ENCODE data around the gene KCNG2.

KCNG2 gene

GRCh38 chr18:79887181-79888000, 89.7 kb downstream of the KCNG2 start:
- H3K4me1 Mint-ChIP-seq: no peaks in the 10 kb centered on the region
- H3K27ac Mint-ChIP-seq: no peak overlapping the region
- CTCF ChIA-PET: no interaction called here
- no peak overlapping the region for H3K4me3 Mint-ChIP-seq
- H3K36me3 Mint-ChIP-seq: peaks cover 1% of the 10 kb centered on the region
- no peak for DNase-seq
- H3K27me3 Mint-ChIP-seq: no peaks in the 10 kb centered on the region
- H3K9me3 Mint-ChIP-seq: peaks cover 33% of the 10 kb centered on the region

DNA sequence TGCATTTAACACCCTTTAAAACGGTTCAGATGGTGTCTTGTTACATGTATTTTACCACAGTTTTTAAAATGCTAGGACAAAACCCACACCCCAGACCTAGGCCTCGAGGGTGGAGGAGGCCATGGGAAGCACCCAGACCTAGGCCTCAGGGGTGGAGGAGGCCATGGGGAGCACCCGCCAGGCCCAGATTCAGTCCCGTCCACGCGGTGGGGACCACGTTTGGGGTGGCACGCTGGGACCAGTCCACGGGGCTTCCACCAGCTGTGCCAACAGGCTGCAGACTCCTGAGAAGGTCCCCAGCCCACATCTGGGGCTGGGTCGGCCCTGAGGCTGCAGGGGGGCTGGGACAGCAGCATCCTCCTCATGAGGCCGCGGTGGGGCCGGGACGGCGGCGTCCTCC, 90.3 kb downstream of the KCNG2 start:
- no peaks in the 10 kb centered on the region for H3K27me3 Mint-ChIP-seq
- H3K9me3 Mint-ChIP-seq: peaks cover 40% of the 10 kb centered on the region
- H3K4me1 Mint-ChIP-seq: no peaks in the 10 kb centered on the region
- peaks cover 1% of the 10 kb centered on the region for H3K36me3 Mint-ChIP-seq
- CTCF ChIA-PET: no interaction called here
- no peak overlapping the region for H3K4me3 Mint-ChIP-seq
- H3K27ac Mint-ChIP-seq: no peak overlapping the region
- no peak for DNase-seq

DNA sequence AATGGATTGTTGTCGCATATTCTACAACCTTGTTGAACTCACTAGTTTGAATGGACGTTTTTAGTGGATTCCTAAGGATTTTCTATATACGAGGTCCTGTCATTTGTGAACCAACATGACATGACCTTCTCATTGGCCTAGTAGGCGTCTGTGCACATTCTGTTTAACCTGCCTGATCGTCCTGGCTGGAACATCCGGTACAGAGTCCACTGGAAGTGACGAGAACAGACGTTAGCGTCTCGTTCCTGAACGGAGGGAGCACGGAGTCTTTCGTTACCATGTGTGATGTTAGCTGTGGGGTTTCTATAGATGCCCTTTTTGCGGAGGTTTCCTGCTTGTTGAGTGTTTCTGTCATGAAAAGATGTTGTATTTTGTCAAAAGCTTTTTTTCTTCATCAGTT, 91.8 kb downstream of the KCNG2 start:
- Mint-ChIP-seq H3K4me3 (no peak overlapping the region), H3K36me3 (peaks cover 1% of the 10 kb centered on the region), H3K27me3 (no peaks in the 10 kb centered on the region), H3K27ac (no peak overlapping the region), H3K9me3 (peaks cover 54% of the 10 kb centered on the region), H3K4me1 (no peaks in the 10 kb centered on the region)
- DNase-seq: no peak
- CTCF ChIA-PET: no interaction called here

DNA sequence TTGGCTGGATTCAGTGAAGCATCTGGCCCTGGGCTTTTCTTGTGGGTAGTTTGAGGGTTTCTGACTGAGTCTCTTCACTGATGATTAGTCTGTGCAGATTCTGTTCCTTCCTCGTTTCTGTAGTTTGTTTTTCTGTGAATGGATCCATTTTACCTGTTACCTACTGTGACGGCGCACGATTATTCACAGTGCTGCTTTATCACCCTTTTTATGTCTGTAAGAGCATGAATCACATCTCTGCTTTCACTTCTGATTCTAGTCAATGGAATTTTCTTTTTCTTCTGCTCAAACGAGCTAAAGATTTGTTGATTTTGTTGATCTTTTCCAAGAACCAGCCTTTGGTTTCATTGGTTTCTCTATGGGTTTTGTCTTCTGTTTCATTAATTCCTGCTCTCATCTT, 92.9 kb downstream of the KCNG2 start:
- CTCF ChIA-PET: interaction anchor here (0.8 to 1.6 kb wide), 3 partner anchors 15 to 97 kb away, joined by 3 to 6 read pairs (median 4); no protein-coding TSS in a partner anchor
- Mint-ChIP-seq H3K4me3 (no peak overlapping the region), H3K4me1 (no peaks in the 10 kb centered on the region), H3K36me3 (peaks cover 1% of the 10 kb centered on the region), H3K27ac (no peak overlapping the region), H3K27me3 (no peaks in the 10 kb centered on the region), H3K9me3 (peaks cover 65% of the 10 kb centered on the region)
- DNase-seq: no peak

GRCh38 chr18:79896738-79897137, 99.0 kb downstream of the KCNG2 start:
- H3K4me3 Mint-ChIP-seq: no peak overlapping the region
- H3K9me3 Mint-ChIP-seq: peaks cover 66% of the 10 kb centered on the region
- DNase-seq: no peak
- H3K27me3 Mint-ChIP-seq: peaks cover 19% of the 10 kb centered on the region
- CTCF ChIA-PET: interaction anchor here (1.6 kb wide), 1 partner anchor 9 kb away, joined by 4 read pairs; no protein-coding TSS in a partner anchor
- H3K4me1 Mint-ChIP-seq: no peaks in the 10 kb centered on the region
- no peak overlapping the region for H3K27ac Mint-ChIP-seq
- H3K36me3 Mint-ChIP-seq: peaks cover 10% of the 10 kb centered on the region

DNA sequence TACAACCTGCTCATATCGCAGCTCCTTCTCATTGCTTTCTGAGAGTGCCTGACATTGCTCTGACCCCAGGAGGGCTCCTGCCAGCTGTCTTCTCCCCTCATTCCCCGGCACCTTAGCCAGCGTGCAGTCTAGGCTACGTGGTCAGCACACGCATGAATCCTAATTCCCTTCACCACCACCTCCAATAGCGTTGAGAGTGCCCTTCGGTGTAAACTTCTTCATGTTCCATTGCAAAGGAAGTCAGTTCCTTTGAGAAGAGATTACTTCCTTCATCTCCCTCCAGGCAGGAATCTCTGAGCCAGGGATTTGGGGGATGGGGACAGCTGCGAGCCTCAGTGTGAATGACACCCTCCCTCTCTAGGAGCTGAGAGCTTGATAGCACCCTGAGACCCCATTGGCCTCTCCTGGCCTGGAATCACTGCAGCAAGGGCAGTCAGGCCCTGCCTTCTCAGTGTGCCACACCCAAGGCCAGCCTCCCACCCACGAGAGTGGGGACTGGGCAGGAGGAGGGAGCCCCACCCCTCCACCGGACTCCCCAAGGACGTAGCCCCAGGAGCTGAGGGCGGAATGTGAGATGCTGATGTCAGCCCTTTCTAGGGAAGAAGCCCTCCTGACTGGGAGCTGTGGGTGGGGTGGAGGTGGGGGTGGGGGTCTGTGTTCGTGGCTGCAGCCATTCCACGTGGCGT, 100.3 kb downstream of the KCNG2 start:
- CTCF ChIA-PET: interaction anchor here (0.9 to 1.6 kb wide), 2 partner anchors 8 to 190 kb away, joined by 3 to 4 read pairs; no protein-coding TSS in a partner anchor
- H3K4me3 Mint-ChIP-seq: no peak overlapping the region
- H3K36me3 Mint-ChIP-seq: peaks cover 22% of the 10 kb centered on the region
- H3K27ac Mint-ChIP-seq: no peak overlapping the region
- peaks cover 19% of the 10 kb centered on the region for H3K27me3 Mint-ChIP-seq
- DNase-seq: no peak
- H3K9me3 Mint-ChIP-seq: peaks cover 57% of the 10 kb centered on the region
- no peaks in the 10 kb centered on the region for H3K4me1 Mint-ChIP-seq

- DNase-seq: no peak
- CTCF ChIA-PET: no interaction called here
- H3K27ac Mint-ChIP-seq: no peak overlapping the region
- H3K36me3 Mint-ChIP-seq: peaks cover 23% of the 10 kb centered on the region
- peaks cover 19% of the 10 kb centered on the region for H3K27me3 Mint-ChIP-seq
- H3K4me3 Mint-ChIP-seq: no peak overlapping the region
- peaks cover 47% of the 10 kb centered on the region for H3K9me3 Mint-ChIP-seq
- H3K4me1 Mint-ChIP-seq: no peaks in the 10 kb centered on the region
These were observed 101.3 kb downstream of the KCNG2 start for GRCh38 chr18:79898952-79899608.

GRCh38 chr18:79899609-79900445, 102.1 kb downstream of the KCNG2 start:
- Mint-ChIP-seq H3K4me3 (no peak overlapping the region), H3K27me3 (peaks cover 19% of the 10 kb centered on the region), H3K9me3 (peaks cover 40% of the 10 kb centered on the region), H3K36me3 (peaks cover 23% of the 10 kb centered on the region), H3K27ac (no peak overlapping the region), H3K4me1 (no peaks in the 10 kb centered on the region)
- DNase-seq: no peak
- CTCF ChIA-PET: no interaction called here

DNA sequence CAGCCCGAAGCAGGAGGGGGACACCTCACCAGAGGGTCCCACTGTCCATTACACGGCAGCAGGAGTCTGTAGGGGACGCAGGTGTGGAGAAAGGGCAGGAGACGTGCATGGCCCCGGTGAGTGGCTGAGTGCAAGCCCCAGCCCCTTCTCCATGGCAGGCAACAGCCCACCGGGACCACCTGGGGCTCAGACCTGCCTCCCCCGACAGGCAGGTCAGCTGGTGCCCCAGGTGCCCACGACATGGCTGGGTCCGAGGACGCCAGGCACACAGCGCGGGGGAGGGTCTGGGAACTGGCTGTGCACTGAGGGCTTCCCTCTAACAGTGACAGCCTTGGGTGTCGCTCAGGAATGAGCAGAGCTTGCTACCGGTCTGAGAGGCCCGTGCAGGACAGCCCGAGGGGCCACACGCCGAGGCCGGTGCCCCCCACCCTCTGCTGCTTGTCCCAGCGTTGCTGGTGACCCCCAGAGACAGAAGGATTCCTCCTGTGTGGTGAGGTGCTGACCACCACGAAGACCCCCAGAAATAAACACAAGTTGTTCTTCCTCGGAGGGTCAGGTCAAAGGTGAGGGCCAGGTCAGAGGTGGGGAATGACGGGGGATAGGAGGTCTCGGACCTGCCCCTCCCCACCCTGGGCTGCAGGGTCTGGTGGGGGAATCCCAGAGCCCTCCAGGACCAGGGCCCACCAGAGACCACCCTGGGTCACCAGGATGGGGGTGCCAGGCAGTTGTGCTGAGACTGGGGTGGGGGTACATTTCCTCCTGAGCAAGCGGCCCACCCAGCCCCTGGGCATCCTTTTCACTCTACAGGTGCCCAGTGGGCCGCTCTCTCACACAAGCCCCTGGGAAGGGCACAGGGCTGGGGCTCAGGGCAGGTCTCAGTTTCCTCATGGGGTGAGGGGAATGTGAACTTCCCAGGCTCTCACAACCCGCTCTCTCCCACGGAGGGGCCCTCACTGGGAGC, 103.2 kb downstream of the KCNG2 start:
- Mint-ChIP-seq H3K4me3 (no peak overlapping the region), H3K27me3 (peaks cover 19% of the 10 kb centered on the region), H3K9me3 (peaks cover 31% of the 10 kb centered on the region), H3K4me1 (peaks cover 1% of the 10 kb centered on the region), H3K36me3 (peaks cover 23% of the 10 kb centered on the region), H3K27ac (no peak overlapping the region)
- CTCF ChIA-PET: no interaction called here
- no peak for DNase-seq

DNA sequence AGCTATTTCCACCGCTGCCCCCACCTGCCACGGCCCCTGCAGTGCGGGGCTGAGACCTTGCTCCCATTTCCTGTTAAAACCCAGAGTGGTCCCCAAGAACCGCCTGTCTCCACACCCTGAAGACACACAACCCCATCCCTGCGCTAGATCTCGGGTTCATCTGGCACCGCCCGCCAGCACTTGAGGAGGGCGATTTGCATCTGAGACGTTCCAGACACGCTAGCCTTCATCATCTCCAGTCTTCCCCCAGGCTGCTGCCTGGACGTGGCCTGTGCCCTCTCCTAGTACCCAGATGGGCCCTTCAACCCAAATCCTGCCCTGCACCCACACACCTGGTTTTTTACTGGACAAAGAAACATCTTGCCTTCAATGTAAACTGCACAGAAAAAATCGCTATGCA, 103.9 kb downstream of the KCNG2 start:
- Mint-ChIP-seq H3K4me1 (peaks cover 5% of the 10 kb centered on the region), H3K27ac (no peak overlapping the region), H3K9me3 (peaks cover 27% of the 10 kb centered on the region), H3K27me3 (peaks cover 19% of the 10 kb centered on the region), H3K36me3 (peaks cover 23% of the 10 kb centered on the region), H3K4me3 (no peak overlapping the region)
- CTCF ChIA-PET: no interaction called here
- no peak for DNase-seq

DNA sequence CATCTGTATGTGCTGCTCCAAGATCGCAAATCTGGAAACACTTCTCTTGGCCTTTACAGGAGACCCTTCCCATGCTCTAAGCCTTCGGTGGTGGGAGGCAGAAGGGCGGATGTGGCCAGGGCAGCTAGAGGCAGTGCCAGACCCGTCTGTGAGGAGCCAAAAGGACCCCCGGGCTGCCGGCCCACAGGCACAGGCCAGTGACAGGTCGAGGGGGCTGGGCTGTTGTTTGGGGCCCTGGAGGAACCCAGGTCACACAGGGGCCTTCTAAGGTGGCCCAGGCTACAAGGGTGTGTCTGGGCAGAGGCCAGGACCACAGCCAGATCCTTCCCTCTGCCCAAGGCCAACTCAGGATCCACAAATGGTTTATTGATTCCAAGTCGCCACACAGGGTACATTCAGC, 104.3 kb downstream of the KCNG2 start:
- Mint-ChIP-seq H3K27ac (no peak overlapping the region), H3K9me3 (peaks cover 23% of the 10 kb centered on the region), H3K36me3 (peaks cover 22% of the 10 kb centered on the region), H3K27me3 (peaks cover 19% of the 10 kb centered on the region), H3K4me1 (peaks cover 6% of the 10 kb centered on the region), H3K4me3 (no peak overlapping the region)
- CTCF ChIA-PET: no interaction called here
- DNase-seq: peak; percentile 10

- Mint-ChIP-seq H3K27me3 (peaks cover 16% of the 10 kb centered on the region), H3K4me1 (peaks cover 6% of the 10 kb centered on the region), H3K4me3 (no peak overlapping the region), H3K27ac (no peak overlapping the region), H3K9me3 (peaks cover 17% of the 10 kb centered on the region), H3K36me3 (peaks cover 21% of the 10 kb centered on the region)
- CTCF ChIA-PET: no interaction called here
- DNase-seq: no peak
These were observed 104.9 kb downstream of the KCNG2 start for GRCh38 chr18:79902640-79903039.

DNA sequence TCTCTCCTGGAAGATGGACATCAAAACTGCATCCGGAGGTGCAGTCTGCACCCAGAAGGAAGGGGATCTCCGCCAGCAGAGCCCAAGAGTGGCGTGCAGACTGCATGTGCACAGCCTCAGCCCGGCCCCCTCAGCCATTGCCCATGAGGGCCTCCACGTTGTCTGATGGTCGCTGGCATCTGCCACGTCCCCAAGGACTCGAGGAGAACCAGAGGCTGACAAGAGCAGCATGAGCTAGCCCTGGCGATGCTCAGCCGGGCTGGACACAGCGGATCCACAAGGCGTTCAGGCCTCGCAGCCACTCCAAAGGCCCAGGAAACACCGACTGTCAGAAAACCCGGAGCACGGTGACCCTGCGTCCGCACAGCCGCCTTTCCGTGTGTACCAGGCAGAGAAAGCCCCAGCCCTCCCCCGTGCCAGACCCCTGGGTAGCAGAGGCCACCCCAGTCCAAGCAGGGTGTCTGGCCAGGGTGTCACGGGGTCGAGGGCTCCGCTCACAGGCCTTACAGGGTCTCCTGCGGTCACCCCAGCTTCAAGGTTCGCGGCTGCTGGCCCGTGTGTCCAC, 105.4 kb downstream of the KCNG2 start:
- no peak for DNase-seq
- CTCF ChIA-PET: no interaction called here
- H3K36me3 Mint-ChIP-seq: peaks cover 17% of the 10 kb centered on the region
- H3K27ac Mint-ChIP-seq: no peak overlapping the region
- H3K27me3 Mint-ChIP-seq: peaks cover 11% of the 10 kb centered on the region
- peaks cover 6% of the 10 kb centered on the region for H3K4me1 Mint-ChIP-seq
- no peak overlapping the region for H3K4me3 Mint-ChIP-seq
- H3K9me3 Mint-ChIP-seq: peaks cover 13% of the 10 kb centered on the region
